Activated naive CD4-positive, alpha-beta T cell treated with anti-CD3 and anti-CD28 coated beads for 36 hours (primary cell): Measurements from ENCODE around the gene DMRTA2. TPM values are rescaled to one million over a fixed set of nuclear protein-coding genes. Genes with fewer than 3 reads are reported as not detected.

ENCODE experiments used
- CTCF ChIA-PET: fragments of 350-600 bp; sonication (Branson Sonifier 250); formaldehyde crosslinking; loops from one replicate; lab custom pipeline; 2021; ENCODE audit warnings: antibody characterized with exemption; lab: Charles Lee
- DNase-seq: peaks from one replicate; pipeline ENCODE4 v3.0.0-alpha.2; 2020
- H3K27ac Mint-ChIP-seq: one replicate; pipeline ENCODE4 v1.8.0; 2021; ENCODE audit warnings: mild to moderate bottlenecking, mixed read lengths
- H3K27me3 Mint-ChIP-seq: one replicate; pipeline ENCODE4 v1.8.0; 2021; ENCODE audit warnings: low read depth, mixed read lengths
- H3K36me3 Mint-ChIP-seq: one replicate; pipeline ENCODE4 v1.8.0; 2021; ENCODE audit warnings: low read depth, mixed read lengths
- H3K4me1 Mint-ChIP-seq: one replicate; pipeline ENCODE4 v1.8.0; 2021; ENCODE audit warnings: low read depth, mixed read lengths
- H3K4me3 Mint-ChIP-seq: one replicate; pipeline ENCODE4 v1.8.0; 2021; ENCODE audit warnings: mild to moderate bottlenecking, moderate library complexity, mixed read lengths
- H3K9me3 Mint-ChIP-seq: one replicate; pipeline ENCODE4 v1.8.0; 2021; ENCODE audit warnings: mixed read lengths
- intact Hi-C: fragments of 100-400 bp; cut with micrococcal nuclease; formaldehyde crosslinking; loops from one replicate; pipeline ENCODE4 v1.15.1; 2023
- total RNA-seq, 2 experiments: library from RNA; stranded (reverse); gene quantifications; one replicate each; pipeline ENCODE4 v1.2.3, GENCODE V29; 2021

The DMRTA2 gene
- total RNA-seq = under 1 TPM in 1 of 2 experiments, not detected in 1; 0.07 TPM

GRCh38 chr1:50422946-50423669 is at the start of gene DMRTA2:
Gene DMRTA2, minus strand, starts transcription at chr1:50423443. Its CDS starts 1,907 bp downstream, at chr1:50421536.
- peak within 1 kb of the TSS; percentile 80 for H3K4me3 Mint-ChIP-seq
- H3K9me3 Mint-ChIP-seq = no peaks in the 10 kb centered on the region
- peak within 1 kb of the TSS; percentile 47 for H3K27ac Mint-ChIP-seq
- intact Hi-C loops = loop anchor here (5.0 kb wide), 1 partner anchor 544 kb away; no protein-coding TSS in a partner anchor
- CTCF ChIA-PET = interaction anchor here (0.5 kb wide), 1 partner anchor 542 kb away, joined by 3 read pairs; no protein-coding TSS in a partner anchor
- no peak for DNase-seq
- H3K36me3 Mint-ChIP-seq = no peaks in the 10 kb centered on the region
- peaks cover 58% of the 10 kb centered on the region for H3K4me1 Mint-ChIP-seq
- H3K27me3 Mint-ChIP-seq = peaks cover 77% of the 10 kb centered on the region

- H3K9me3 Mint-ChIP-seq = no peaks in the 10 kb centered on the region
- no peak overlapping the region for H3K4me3 Mint-ChIP-seq
- H3K27me3 Mint-ChIP-seq = no peaks in the 10 kb centered on the region
- peaks cover 18% of the 10 kb centered on the region for H3K36me3 Mint-ChIP-seq
- no peak for DNase-seq
- no peak overlapping the region for H3K27ac Mint-ChIP-seq
- intact Hi-C loops = no loop called here
- H3K4me1 Mint-ChIP-seq = no peaks in the 10 kb centered on the region
- CTCF ChIA-PET = no interaction called here
Measured at GRCh38 chr1:50471967-50472366, 48.7 kb upstream of the DMRTA2 start.

GRCh38 chr1:50462964-50463363 is 39.7 kb upstream of the DMRTA2 start:
- intact Hi-C loops = no loop called here

GRCh38 chr1:50458507-50458906 is 35.3 kb upstream of the DMRTA2 start:
- Mint-ChIP-seq H3K36me3 (peaks cover 5% of the 10 kb centered on the region), H3K27ac (no peak overlapping the region), H3K4me1 (peaks cover 3% of the 10 kb centered on the region), H3K27me3 (no peaks in the 10 kb centered on the region), H3K4me3 (no peak overlapping the region), H3K9me3 (no peaks in the 10 kb centered on the region)
- DNase-seq = no peak
- CTCF ChIA-PET = no interaction called here
- intact Hi-C loops = no loop called here

More at GRCh38 chr1:50462964-50463363, 39.7 kb upstream of the DMRTA2 start:
- CTCF ChIA-PET = no interaction called here
- no peak overlapping the region for H3K27ac Mint-ChIP-seq
- H3K9me3 Mint-ChIP-seq = no peaks in the 10 kb centered on the region
- H3K27me3 Mint-ChIP-seq = no peaks in the 10 kb centered on the region
- H3K4me1 Mint-ChIP-seq = no peaks in the 10 kb centered on the region
- H3K36me3 Mint-ChIP-seq = peaks cover 6% of the 10 kb centered on the region
- H3K4me3 Mint-ChIP-seq = no peak overlapping the region
- no peak for DNase-seq

- intact Hi-C loops = no loop called here
- Mint-ChIP-seq H3K4me3 (no peak overlapping the region), H3K4me1 (peaks cover 18% of the 10 kb centered on the region), H3K9me3 (no peaks in the 10 kb centered on the region), H3K36me3 (peaks cover 4% of the 10 kb centered on the region), H3K27me3 (no peaks in the 10 kb centered on the region), H3K27ac (no peak overlapping the region)
- CTCF ChIA-PET = no interaction called here
- DNase-seq = no peak
Measured at GRCh38 chr1:50454911-50455310, 31.7 kb upstream of the DMRTA2 start.

DNA sequence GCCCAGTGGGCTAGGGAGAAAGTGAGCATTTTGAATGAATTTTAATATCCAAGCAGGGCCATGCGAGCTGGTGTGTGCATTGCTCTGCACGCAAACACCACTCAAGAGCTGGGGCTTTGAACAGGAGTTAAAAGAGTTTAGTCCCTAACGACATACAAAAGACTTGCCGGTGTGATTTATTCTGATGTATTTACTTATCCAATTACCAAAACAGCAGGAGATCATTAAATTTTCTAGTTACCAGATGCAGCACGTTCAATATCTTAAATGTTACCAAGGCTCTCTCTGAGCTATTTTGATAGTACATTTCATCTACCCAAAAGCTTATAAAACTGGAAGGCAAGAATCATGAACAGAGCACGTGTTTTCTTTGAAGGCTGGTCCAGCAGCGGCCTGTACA is 30.0 kb upstream of the DMRTA2 start:
- Mint-ChIP-seq H3K4me1 (peaks cover 18% of the 10 kb centered on the region), H3K4me3 (no peak overlapping the region), H3K9me3 (no peaks in the 10 kb centered on the region), H3K27ac (no peak overlapping the region), H3K27me3 (no peaks in the 10 kb centered on the region), H3K36me3 (peaks cover 4% of the 10 kb centered on the region)
- CTCF ChIA-PET = interaction anchor here (1.2 kb wide), 1 partner anchor 13 kb away, joined by 3 read pairs; no protein-coding TSS in a partner anchor
- intact Hi-C loops = no loop called here
- no peak for DNase-seq

GRCh38 chr1:50452700-50453099 is 29.5 kb upstream of the DMRTA2 start:
- Mint-ChIP-seq H3K9me3 (no peaks in the 10 kb centered on the region), H3K27ac (no peak overlapping the region), H3K4me3 (no peak overlapping the region), H3K27me3 (no peaks in the 10 kb centered on the region), H3K36me3 (peaks cover 4% of the 10 kb centered on the region), H3K4me1 (peaks cover 18% of the 10 kb centered on the region)
- intact Hi-C loops = no loop called here
- CTCF ChIA-PET = interaction anchor here (0.8 to 1.2 kb wide), 2 partner anchors 14 to 100 kb away, joined by 3 read pairs; no protein-coding TSS in a partner anchor
- DNase-seq = no peak

DNA sequence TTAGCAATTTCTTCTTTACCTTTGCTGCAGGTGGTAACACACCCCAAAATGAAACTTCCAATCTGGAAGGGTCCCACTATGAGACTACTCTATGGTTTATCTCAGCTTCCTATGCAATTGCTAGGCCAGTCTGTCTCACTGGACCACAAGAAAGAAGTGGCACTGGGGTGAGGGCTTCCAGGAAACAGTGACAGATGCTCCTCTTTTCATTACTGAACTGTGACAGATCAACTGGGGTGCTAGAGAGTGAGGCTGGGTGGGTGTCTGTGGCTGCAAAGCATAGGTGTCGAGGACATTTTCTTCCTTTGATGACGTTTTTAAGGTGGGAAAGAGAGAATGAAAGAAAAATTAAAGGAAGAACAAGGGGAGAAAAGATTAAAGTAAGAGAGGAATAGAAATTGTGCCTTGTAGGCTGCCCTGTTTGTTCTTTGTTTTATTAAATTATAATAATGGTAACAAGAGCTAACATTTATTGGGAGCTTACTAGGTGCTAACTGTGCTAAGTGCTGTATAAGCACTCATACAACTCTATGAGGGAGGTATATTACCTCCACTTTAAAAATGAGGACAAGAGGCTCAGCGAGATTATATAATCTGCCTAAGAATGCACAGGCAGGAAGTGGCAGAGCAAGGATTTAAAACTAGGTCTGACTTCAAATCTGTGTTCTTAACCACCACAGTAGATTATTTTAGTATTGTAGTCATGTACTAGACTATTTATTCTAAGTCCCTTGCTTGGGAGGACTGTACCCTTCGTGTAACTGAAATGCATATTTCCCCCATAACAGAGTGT is 27.8 kb upstream of the DMRTA2 start:
- H3K9me3 Mint-ChIP-seq = no peaks in the 10 kb centered on the region
- peaks cover 3% of the 10 kb centered on the region for H3K36me3 Mint-ChIP-seq
- H3K27me3 Mint-ChIP-seq = no peaks in the 10 kb centered on the region
- no peak overlapping the region for H3K4me3 Mint-ChIP-seq
- intact Hi-C loops = no loop called here
- no peak for DNase-seq
- no peak overlapping the region for H3K27ac Mint-ChIP-seq
- CTCF ChIA-PET = no interaction called here
- H3K4me1 Mint-ChIP-seq = peaks cover 18% of the 10 kb centered on the region

- DNase-seq = no peak
- Mint-ChIP-seq H3K27me3 (no peaks in the 10 kb centered on the region), H3K4me1 (peaks cover 12% of the 10 kb centered on the region), H3K36me3 (peaks cover 4% of the 10 kb centered on the region), H3K4me3 (no peak overlapping the region), H3K9me3 (no peaks in the 10 kb centered on the region), H3K27ac (no peak overlapping the region)
- intact Hi-C loops = no loop called here
- CTCF ChIA-PET = interaction anchor here (0.6 kb wide), 1 partner anchor 115 kb away, joined by 3 read pairs; no protein-coding TSS in a partner anchor
Measured at GRCh38 chr1:50447961-50448360, 24.7 kb upstream of the DMRTA2 start.

- CTCF ChIA-PET = no interaction called here
- Mint-ChIP-seq H3K4me1 (no peaks in the 10 kb centered on the region), H3K27ac (no peak overlapping the region), H3K36me3 (peaks cover 9% of the 10 kb centered on the region), H3K27me3 (no peaks in the 10 kb centered on the region), H3K9me3 (no peaks in the 10 kb centered on the region), H3K4me3 (no peak overlapping the region)
- no peak for DNase-seq
- intact Hi-C loops = no loop called here
Measured at GRCh38 chr1:50441183-50441582, 17.9 kb upstream of the DMRTA2 start.

GRCh38 chr1:50438945-50439344 is 15.7 kb upstream of the DMRTA2 start:
- CTCF ChIA-PET = no interaction called here
- peaks cover 9% of the 10 kb centered on the region for H3K36me3 Mint-ChIP-seq
- H3K27me3 Mint-ChIP-seq = no peaks in the 10 kb centered on the region
- no peaks in the 10 kb centered on the region for H3K4me1 Mint-ChIP-seq
- no peak overlapping the region for H3K27ac Mint-ChIP-seq
- H3K4me3 Mint-ChIP-seq = no peak overlapping the region
- intact Hi-C loops = no loop called here
- no peaks in the 10 kb centered on the region for H3K9me3 Mint-ChIP-seq
- no peak for DNase-seq

GRCh38 chr1:50436489-50436888 is 13.2 kb upstream of the DMRTA2 start:
- H3K4me3 Mint-ChIP-seq = no peak overlapping the region
- H3K27me3 Mint-ChIP-seq = peaks cover 9% of the 10 kb centered on the region
- H3K36me3 Mint-ChIP-seq = peaks cover 3% of the 10 kb centered on the region

More at GRCh38 chr1:50436489-50436888, 13.2 kb upstream of the DMRTA2 start:
- no peak for DNase-seq
- Mint-ChIP-seq H3K9me3 (no peaks in the 10 kb centered on the region), H3K4me1 (no peaks in the 10 kb centered on the region), H3K27ac (no peak overlapping the region)
- intact Hi-C loops = no loop called here
- CTCF ChIA-PET = no interaction called here
